Trophoblast cell (in vitro differentiated cells and primary cell): ENCODE results near the gene CENPQ.
A peak's percentile ranks its signal among the peaks of the same experiment; 100 is the strongest.

Source experiments
- DNase-seq, 2 donors: peaks; one replicate each; pipeline ENCODE4 v3.0.0-alpha.2; 2016
- H2AFZ ChIP-seq: 2 replicates; pipeline ENCODE4 v1.6.1; 2013; ENCODE audit warnings: low read length, moderate library complexity, mild to moderate bottlenecking; ENCODE audit not compliant: insufficient read depth, poor library complexity
- H2AK5ac ChIP-seq: 2 replicates; pipeline ENCODE4 v1.6.1; 2013; ENCODE audit warnings: mild to moderate bottlenecking, low read length
- H2BK120ac ChIP-seq: 2 replicates; pipeline ENCODE4 v1.6.1; 2013; ENCODE audit warnings: low read length, mild to moderate bottlenecking, moderate library complexity; ENCODE audit not compliant: insufficient read depth, poor library complexity
- H2BK12ac ChIP-seq: 2 replicates; pipeline ENCODE4 v1.6.1; 2013; ENCODE audit warnings: mild to moderate bottlenecking, low read length, moderate library complexity
- H2BK5ac ChIP-seq: 2 replicates; pipeline ENCODE4 v1.6.1; 2013; ENCODE audit warnings: low read length, low read depth, moderate library complexity, mild to moderate bottlenecking; ENCODE audit not compliant: poor library complexity
- H3K14ac ChIP-seq: 2 replicates; pipeline ENCODE4 v1.6.1; 2013; ENCODE audit warnings: mild to moderate bottlenecking, low read length
- H3K18ac ChIP-seq: 2 replicates; pipeline ENCODE4 v1.6.1; 2013; ENCODE audit warnings: mild to moderate bottlenecking, low read length
- H3K23ac ChIP-seq: 2 replicates; pipeline ENCODE4 v1.6.1; 2013; ENCODE audit warnings: low read length
- H3K27ac ChIP-seq: 2 replicates; pipeline ENCODE4 v1.5.1; 2013; ENCODE audit warnings: low read depth, mild to moderate bottlenecking, inconsistent platforms, low read length, moderate library complexity
- H3K27me3 ChIP-seq: 2 replicates; pipeline ENCODE4 v1.6.1; 2013; ENCODE audit warnings: inconsistent platforms, mild to moderate bottlenecking, low read length, moderate library complexity; ENCODE audit not compliant: insufficient read depth
- H3K36me3 ChIP-seq, 2 experiments: 1 replicate in 1 of 2; 2 replicates in 1 of 2; pipeline ENCODE4 v1.6.1; 2013; ENCODE audit warnings: low read length in 2 of 2, mild to moderate bottlenecking in 2 of 2, moderate library complexity in 1 of 2; ENCODE audit not compliant: insufficient read depth in 2 of 2, control insufficient read depth in 1 of 2
- H3K4ac ChIP-seq: 2 replicates; pipeline ENCODE4 v1.6.1; 2013; ENCODE audit warnings: low read depth, mild to moderate bottlenecking, low read length, moderate library complexity
- H3K4me1 ChIP-seq, 2 experiments: 1 replicate in 1 of 2; 2 replicates in 1 of 2; pipeline ENCODE4 v1.6.1; 2013; ENCODE audit warnings: low read length in 2 of 2, mild to moderate bottlenecking in 2 of 2, moderate library complexity in 1 of 2; ENCODE audit not compliant: insufficient read depth in 2 of 2, control insufficient read depth in 1 of 2
- H3K4me2 ChIP-seq: 2 replicates; pipeline ENCODE4 v1.6.1; 2013; ENCODE audit warnings: inconsistent platforms, mild to moderate bottlenecking, low read length, moderate library complexity
- H3K4me3 ChIP-seq: 2 replicates; pipeline ENCODE4 v1.5.1; 2013; ENCODE audit warnings: mild to moderate bottlenecking, low read depth, low read length, inconsistent platforms
- H3K79me1 ChIP-seq: one replicate; pipeline ENCODE4 v1.6.1; 2013; ENCODE audit warnings: low read length
- H3K79me2 ChIP-seq: 2 replicates; pipeline ENCODE4 v1.6.1; 2013; ENCODE audit warnings: low read length, mild to moderate bottlenecking; ENCODE audit not compliant: control insufficient read depth, insufficient read depth, poor library complexity
- H3K9ac ChIP-seq: 2 replicates; pipeline ENCODE4 v1.6.1; 2013; ENCODE audit warnings: mild to moderate bottlenecking, low read length
- H3K9me3 ChIP-seq: 2 replicates; pipeline ENCODE4 v1.6.1; 2013; ENCODE audit warnings: low read depth, mild to moderate bottlenecking, control low read depth, inconsistent platforms, low read length; ENCODE audit not compliant: insufficient read depth
- H4K12ac ChIP-seq: 2 replicates; pipeline ENCODE4 v1.6.1; 2013; ENCODE audit warnings: low read depth, mild to moderate bottlenecking, low read length, moderate library complexity
- H4K8ac ChIP-seq: 2 replicates; pipeline ENCODE4 v1.6.1; 2013; ENCODE audit warnings: low read depth, mild to moderate bottlenecking, low read length, moderate library complexity
- H4K91ac ChIP-seq: one replicate; pipeline ENCODE4 v1.6.1; 2013; ENCODE audit warnings: low read depth, mild to moderate bottlenecking, low read length, moderate library complexity
- WGBS: extraction: QIAGEN DNeasy Blood & Tissue Kit; methylation state at CpG from one replicate; pipeline ENCODE4 v1.1.7; 2013; ENCODE audit warnings: missing lambda C conversion rate; ENCODE audit not compliant: insufficient read length, insufficient coverage; ENCODE audit errors: extremely low coverage; 5-methylcytosine and 5-hydroxymethylcytosine counted together

Gene CENPQ

GRCh38 chr6:49430187-49430586 is 33.0 kb upstream of the CENPQ start:
- WGBS: no CpG with 5 or more reads among the region's 2 CpGs

DNA sequence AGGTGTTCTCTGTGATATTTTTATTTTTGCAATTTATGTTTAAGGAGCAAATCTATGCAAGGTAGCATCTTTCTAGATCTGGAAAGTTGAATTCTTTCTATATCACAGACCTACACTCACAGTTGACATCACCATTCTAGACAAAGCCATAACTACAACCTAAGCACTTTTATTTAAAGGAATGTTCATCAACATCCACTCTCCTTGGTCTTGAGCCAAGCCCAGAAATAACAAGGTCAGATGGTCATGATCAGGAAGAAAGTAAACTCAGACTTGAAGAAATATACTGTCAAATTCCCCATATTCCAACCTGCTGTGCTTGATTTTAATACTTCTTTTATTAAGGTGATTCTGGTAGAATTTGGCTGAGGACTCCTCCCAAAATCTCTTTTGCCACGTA is 32.3 kb upstream of the CENPQ start:
- no CpG with 5 or more reads among the region's 1 CpG for WGBS
- no peak overlapping the region for H3K14ac ChIP-seq

More at GRCh38 chr6:49430187-49430586, 33.0 kb upstream of the CENPQ start:
- Histone ChIP-seq H3K27ac (no peak overlapping the region), H2AFZ (no peak overlapping the region), H3K23ac (no peak overlapping the region), H3K18ac (no peak overlapping the region), H2BK120ac (no peak overlapping the region), H3K9me3 (no peaks in the 10 kb centered on the region), H3K4me2 (no peak overlapping the region), H2AK5ac (no peak overlapping the region), H4K91ac (no peak overlapping the region), H3K27me3 (no peaks in the 10 kb centered on the region), H3K4ac (no peak overlapping the region), H2BK5ac (no peak overlapping the region), H4K8ac (no peak overlapping the region), H3K4me3 (no peak overlapping the region), H3K79me1 (no peaks in the 10 kb centered on the region), H3K36me3 (no peaks in the 10 kb centered on the region), H2BK12ac (no peak overlapping the region), H3K9ac (no peak overlapping the region), H4K12ac (no peak overlapping the region), H3K79me2 (no peaks in the 10 kb centered on the region), H3K4me1 (no peaks in the 10 kb centered on the region), H3K14ac (no peak overlapping the region)
- peak in 1 of 2 donors; percentile 30 for DNase-seq

GRCh38 chr6:49453221-49453620 is 9.9 kb upstream of the CENPQ start:
- Histone ChIP-seq H4K12ac (no peak overlapping the region), H3K79me1 (no peaks in the 10 kb centered on the region), H3K4me3 (no peak overlapping the region), H4K91ac (no peak overlapping the region), H2AK5ac (no peak overlapping the region), H2BK12ac (no peak overlapping the region), H3K9me3 (no peaks in the 10 kb centered on the region), H2BK5ac (no peak overlapping the region), H3K79me2 (no peaks in the 10 kb centered on the region), H3K27ac (no peak overlapping the region), H2AFZ (no peak overlapping the region), H3K18ac (no peak overlapping the region), H3K9ac (no peak overlapping the region), H3K4me2 (no peak overlapping the region), H3K23ac (no peak overlapping the region), H3K14ac (no peak overlapping the region), H2BK120ac (no peak overlapping the region), H3K4ac (no peak overlapping the region), H4K8ac (no peak overlapping the region), H3K4me1 (no peaks in the 10 kb centered on the region), H3K27me3 (no peaks in the 10 kb centered on the region), H3K36me3 (peaks cover 0 to 2% of the 10 kb centered on the region in 2 experiments)
- DNase-seq: peak in 1 of 2 donors; percentile 19
- no CpG with 5 or more reads among the region's 2 CpGs for WGBS

More for the DNA sequence above, 32.3 kb upstream of the CENPQ start:
- H3K4ac ChIP-seq: no peak overlapping the region
- no peak overlapping the region for H2AK5ac ChIP-seq
- peaks cover 0 to 2% of the 10 kb centered on the region in 2 experiments for H3K36me3 ChIP-seq
- no peak overlapping the region for H2BK12ac ChIP-seq
- no peaks in the 10 kb centered on the region for H3K27me3 ChIP-seq
- H3K9me3 ChIP-seq: no peaks in the 10 kb centered on the region
- H4K91ac ChIP-seq: no peak overlapping the region
- no peak overlapping the region for H4K8ac ChIP-seq
- H3K18ac ChIP-seq: no peak overlapping the region
- DNase-seq: no peak
- no peak overlapping the region for H3K23ac ChIP-seq
- no peak overlapping the region for H3K27ac ChIP-seq
- H3K9ac ChIP-seq: no peak overlapping the region
- no peaks in the 10 kb centered on the region for H3K79me2 ChIP-seq
- no peak overlapping the region for H2BK5ac ChIP-seq
- no peak overlapping the region for H2BK120ac ChIP-seq
- H3K79me1 ChIP-seq: no peaks in the 10 kb centered on the region
- H4K12ac ChIP-seq: no peak overlapping the region
- no peaks in the 10 kb centered on the region for H3K4me1 ChIP-seq
- no peak overlapping the region for H2AFZ ChIP-seq
- H3K4me2 ChIP-seq: no peak overlapping the region
- H3K4me3 ChIP-seq: no peak overlapping the region

DNA sequence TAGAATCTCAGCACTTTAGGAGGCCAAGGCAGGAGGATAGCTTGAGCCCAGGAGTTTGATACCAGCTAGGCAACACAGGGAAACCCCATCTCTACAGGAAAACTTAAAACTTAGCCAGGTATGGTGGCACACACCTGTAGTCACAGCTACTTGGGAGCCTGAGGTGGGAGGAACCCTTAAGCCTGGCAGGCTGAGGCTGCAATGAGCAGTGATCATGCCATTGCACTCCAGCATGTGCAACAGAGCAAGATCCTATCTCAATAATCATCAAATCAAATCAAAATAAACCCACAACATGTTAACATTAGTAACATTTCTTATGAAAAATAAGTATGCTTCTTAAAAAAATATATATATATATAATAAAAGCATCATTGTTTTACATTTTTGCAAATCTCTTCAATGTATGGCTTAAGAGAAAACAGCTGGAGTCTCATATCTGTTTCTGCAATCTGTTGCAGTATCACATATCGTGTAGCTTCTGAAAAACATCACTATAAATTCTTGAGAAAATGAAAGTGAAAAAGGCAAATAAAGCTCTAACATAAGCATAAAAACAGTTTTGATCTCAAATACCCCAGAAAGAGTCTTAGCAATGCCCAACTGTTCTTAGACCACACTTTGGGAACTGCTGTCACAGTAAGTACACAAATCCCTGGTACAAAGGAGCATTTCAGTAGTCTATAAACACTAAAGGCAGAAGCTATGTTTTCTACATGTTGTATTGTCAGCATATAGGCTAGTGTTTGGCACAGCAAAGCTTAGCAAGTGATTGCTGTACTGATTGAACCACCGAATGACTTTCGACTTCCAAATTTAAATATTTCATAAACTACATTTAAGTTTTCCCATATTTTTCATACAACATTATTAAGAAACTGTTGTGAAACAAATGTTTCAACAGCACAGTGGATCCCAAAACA is 8.1 kb upstream of the CENPQ start:
- Histone ChIP-seq H3K9me3 (no peaks in the 10 kb centered on the region), H3K18ac (no peak overlapping the region), H4K8ac (no peak overlapping the region), H3K4me3 (no peak overlapping the region), H4K12ac (no peak overlapping the region), H3K36me3 (peaks cover 3 to 4% of the 10 kb centered on the region in 2 experiments), H3K4me1 (no peaks in the 10 kb centered on the region), H3K4ac (no peak overlapping the region), H2BK120ac (no peak overlapping the region), H2BK5ac (no peak overlapping the region), H3K79me2 (no peaks in the 10 kb centered on the region), H3K9ac (no peak overlapping the region), H3K79me1 (no peaks in the 10 kb centered on the region), H3K23ac (no peak overlapping the region), H3K27ac (no peak overlapping the region), H2AK5ac (no peak overlapping the region), H3K27me3 (no peaks in the 10 kb centered on the region), H3K4me2 (no peak overlapping the region), H2BK12ac (no peak overlapping the region), H4K91ac (no peak overlapping the region), H3K14ac (no peak overlapping the region), H2AFZ (no peak overlapping the region)
- no peak for DNase-seq
- 100% methylated on average over 1 of the region's 3 CpGs for WGBS
